ENCODE data around the gene ZNF367.
"Not testable (repeated sequence)": the region's sequence is repeated elsewhere in the genome, so short reads cannot be mapped to it uniquely, and the experiment has no call there.

ZNF367 gene

GRCh38 chr9:96398582-96399324, 19.4 kb downstream of the ZNF367 start:
- DNase-seq, result peak; percentile 6 to 35

- DNase-seq, result no peak
Measured at GRCh38 chr9:96395964-96396363, 22.2 kb downstream of the ZNF367 start.

- DNase-seq, result no peak
Measured at GRCh38 chr9:96394832-96395496, 23.2 kb downstream of the ZNF367 start.

- no peak for DNase-seq
Measured at GRCh38 chr9:96392263-96392662, 25.9 kb downstream of the ZNF367 start.

GRCh38 chr9:96391021-96391765, 27.0 kb downstream of the ZNF367 start:
- DNase-seq, result peak in 1 of 2 donors; percentile 15

- DNase-seq, result no peak
Measured at GRCh38 chr9:96388144-96388543, 30.0 kb downstream of the ZNF367 start.

- DNase-seq, result no peak
Measured at GRCh38 chr9:96386157-96386556, 32.0 kb downstream of the ZNF367 start.

- DNase-seq, result peak; percentile 5 to 18
Measured at GRCh38 chr9:96383165-96383942, 34.8 kb downstream of the ZNF367 start, which contains the start of gene SLC35D2. Gene SLC35D2, minus strand, starts transcription at chr9:96383711. Its CDS starts 77 bp downstream, at chr9:96383634.

- DNase-seq, result no peak
Measured at GRCh38 chr9:96382839-96383164, 35.4 kb downstream of the ZNF367 start.

- no peak for DNase-seq
Measured at GRCh38 chr9:96382175-96382574, 36.0 kb downstream of the ZNF367 start.

- DNase-seq, result no peak
Measured at GRCh38 chr9:96381696-96382095, 36.5 kb downstream of the ZNF367 start.

GRCh38 chr9:96381125-96381524, 37.0 kb downstream of the ZNF367 start:
- no peak for DNase-seq

GRCh38 chr9:96379461-96379860, 38.7 kb downstream of the ZNF367 start:
- no peak for DNase-seq

GRCh38 chr9:96378187-96378586, 40.0 kb downstream of the ZNF367 start:
- DNase-seq, result no peak

GRCh38 chr9:96376891-96377874, 41.0 kb downstream of the ZNF367 start:
- DNase-seq, result no peak

- not testable (repeated sequence) for DNase-seq
Measured at GRCh38 chr9:96375507-96375906, 42.7 kb downstream of the ZNF367 start.

- DNase-seq, result no peak
Measured at GRCh38 chr9:96367943-96368342, 50.2 kb downstream of the ZNF367 start.

GRCh38 chr9:96363175-96363967, 54.8 kb downstream of the ZNF367 start:
- DNase-seq, result no peak

GRCh38 chr9:96362119-96362518, 56.1 kb downstream of the ZNF367 start:
- not testable (repeated sequence) for DNase-seq

GRCh38 chr9:96361668-96362067, 56.5 kb downstream of the ZNF367 start:
- no peak for DNase-seq

GRCh38 chr9:96360976-96361375, 57.2 kb downstream of the ZNF367 start:
- no peak for DNase-seq
